HL-60/S4 treated with phorbol 12-myristate 13-acetate at 8.2 ng/mL for 4 days and 3 days (cell line): ENCODE results near the gene WDFY1.

ENCODE experiments used
- in situ Hi-C: fragments of 300-500 bp; cut with MboI; formaldehyde crosslinking; loops from 2 replicates; pipeline ENCODE4 v1.15.0; 2022; ENCODE audit warnings: low sequenced_read_pairs

The WDFY1 gene

GRCh38 chr2:223860809-223861738 lies 84.1 kb downstream of the WDFY1 start:
- in situ Hi-C loops = no loop called here

- in situ Hi-C loops = no loop called here
Observed at GRCh38 chr2:223859070-223859469, 86.1 kb downstream of the WDFY1 start.

GRCh38 chr2:223856584-223856983 lies 88.6 kb downstream of the WDFY1 start:
- in situ Hi-C loops = no loop called here

- in situ Hi-C loops = no loop called here
Observed at GRCh38 chr2:223856021-223856420, 89.1 kb downstream of the WDFY1 start.

GRCh38 chr2:223855426-223855825 lies 89.7 kb downstream of the WDFY1 start:
- in situ Hi-C loops = no loop called here

GRCh38 chr2:223854741-223855140 lies 90.4 kb downstream of the WDFY1 start:
- in situ Hi-C loops = no loop called here

GRCh38 chr2:223853425-223853837 lies 91.7 kb downstream of the WDFY1 start:
- in situ Hi-C loops = no loop called here

GRCh38 chr2:223852281-223852795 lies 92.8 kb downstream of the WDFY1 start:
- in situ Hi-C loops = no loop called here

- in situ Hi-C loops = no loop called here
Observed at GRCh38 chr2:223847410-223847809, 97.7 kb downstream of the WDFY1 start.

- in situ Hi-C loops = no loop called here
Observed at GRCh38 chr2:223846515-223846914, 98.6 kb downstream of the WDFY1 start.

GRCh38 chr2:223841436-223842190 lies 103.5 kb downstream of the WDFY1 start:
- in situ Hi-C loops = no loop called here

GRCh38 chr2:223837287-223838061 lies 107.7 kb downstream of the WDFY1 start, which contains the start of gene AP1S3:
AP1S3 (minus strand) TSS chr2:223837582; CDS start chr2:223837450, 132 bp downstream.
- in situ Hi-C loops = no loop called here

GRCh38 chr2:223835701-223836532 lies 109.2 kb downstream of the WDFY1 start:
- in situ Hi-C loops = no loop called here

- in situ Hi-C loops = no loop called here
Observed at GRCh38 chr2:223834431-223834830, 110.7 kb downstream of the WDFY1 start.

- in situ Hi-C loops = no loop called here
Observed at GRCh38 chr2:223832241-223832903, 112.8 kb downstream of the WDFY1 start.

GRCh38 chr2:223829128-223829527 lies 116.0 kb downstream of the WDFY1 start:
- in situ Hi-C loops = no loop called here

GRCh38 chr2:223828314-223828713 lies 116.8 kb downstream of the WDFY1 start:
- in situ Hi-C loops = no loop called here

- in situ Hi-C loops = no loop called here
Observed at GRCh38 chr2:223826995-223827394, 118.1 kb downstream of the WDFY1 start.
